Upper lobe of left lung (tissue), 4 donors: Measurements from ENCODE around the gene TM9SF2.

Source experiments
- CTCF ChIP-seq, 6 experiments: fragments of 450-650 bp in 4 of 6; fragments of 200-600 bp in 2 of 6; sonication (generic) in 2 of 6; IDR thresholded peaks; one replicate each; pipeline ENCODE4 v1.5.1; 2016 to 2019; ENCODE audit warnings: antibody characterized with exemption in 6 of 6
- POLR2A ChIP-seq, 4 donors: fragments of 450-650 bp; IDR thresholded peaks; one replicate each; pipeline ENCODE4 v1.5.1; 2016 to 2017; ENCODE audit warnings: antibody characterized with exemption in 4 of 4, mild to moderate bottlenecking in 2 of 4

- TF ChIP-seq POLR2A (IDR thresholded peaks at IDR 0.05) = no peak
- no peak for TF ChIP-seq CTCF (IDR thresholded peaks at IDR 0.05)
These were observed 63.1 kb downstream of the TM9SF2 start for GRCh38 chr13:99564386-99564785.
